Liver (tissue), 9 donors: ENCODE data around the gene HBG1. TPM values are rescaled to one million over a fixed set of nuclear protein-coding genes. Genes with fewer than 3 reads are reported as not detected.
"Not testable (repeated sequence)": the region's sequence is repeated elsewhere in the genome, so short reads cannot be mapped to it uniquely, and the experiment has no call there.

ENCODE experiments used
- DNase-seq: peaks from one replicate; pipeline ENCODE4 v3.0.0-alpha.2; 2017; ENCODE audit warnings: low spot score
- H3K27ac ChIP-seq, 2 donors: one replicate each; pipeline ENCODE4 v1.7.0; 2013; ENCODE audit warnings: inconsistent platforms in 2 of 2, low read length in 2 of 2, control low read depth in 1 of 2, low read depth in 1 of 2, mild to moderate bottlenecking in 1 of 2
- H3K27me3 ChIP-seq, 4 donors: one replicate each; pipeline versions ENCODE4 v1.6.1 to v1.7.0; 2013; ENCODE audit warnings: low read length in 3 of 4, inconsistent platforms in 1 of 4, mild to moderate bottlenecking in 1 of 4, moderate library complexity in 1 of 4; ENCODE audit not compliant: control insufficient read depth in 4 of 4, insufficient read depth in 4 of 4
- H3K36me3 ChIP-seq, 4 donors: one replicate each; pipeline versions ENCODE4 v1.6.1 to v1.7.0; 2013; ENCODE audit warnings: low read length in 3 of 4, mild to moderate bottlenecking in 3 of 4, low read depth in 1 of 4, moderate library complexity in 1 of 4; ENCODE audit not compliant: control insufficient read depth in 4 of 4, insufficient read depth in 3 of 4
- H3K4me1 ChIP-seq, 4 donors: one replicate each; pipeline versions ENCODE4 v1.6.1 to v1.7.0; 2013; ENCODE audit warnings: low read length in 3 of 4, mild to moderate bottlenecking in 3 of 4, moderate library complexity in 1 of 4; ENCODE audit not compliant: control insufficient read depth in 4 of 4, insufficient read depth in 4 of 4
- H3K4me3 ChIP-seq, 3 donors: one replicate each; pipeline versions ENCODE4 v1.6.1 to v1.7.0; 2013; ENCODE audit warnings: low read length in 3 of 3, control low read depth in 1 of 3, low read depth in 1 of 3, mild to moderate bottlenecking in 1 of 3
- H3K9ac ChIP-seq, 2 donors: one replicate each; pipeline ENCODE4 v1.7.0; 2013; ENCODE audit warnings: low read length in 2 of 2, mild to moderate bottlenecking in 2 of 2, moderate library complexity in 2 of 2, control low read depth in 1 of 2, low read depth in 1 of 2
- H3K9me3 ChIP-seq, 4 donors: one replicate each; pipeline versions ENCODE4 v1.6.1 to v1.7.0; 2013; ENCODE audit warnings: low read length in 3 of 4; ENCODE audit not compliant: control insufficient read depth in 4 of 4
- EGR1 ChIP-seq, 2 donors: IDR thresholded peaks; 2 replicates each; pipeline ENCODE4 v1.6.1; 2016 to 2018; ENCODE audit warnings: antibody characterized with exemption in 2 of 2, low read depth in 2 of 2
- FOXA1 ChIP-seq: IDR thresholded peaks from 2 replicates; pipeline ENCODE4 v1.6.1; 2016; ENCODE audit warnings: antibody characterized with exemption
- FOXA2 ChIP-seq: IDR thresholded peaks from 2 replicates; pipeline ENCODE4 v1.6.1; 2016; ENCODE audit warnings: antibody characterized with exemption
- GABPA ChIP-seq, 2 donors: IDR thresholded peaks in 1 of 2; conservative IDR thresholded peaks in 1 of 2; 2 replicates each; pipeline ENCODE4 v1.6.1; 2016; ENCODE audit warnings: antibody characterized with exemption in 2 of 2, mild to moderate bottlenecking in 1 of 2, moderate library complexity in 1 of 2
- HNF4A ChIP-seq, 2 donors: conservative IDR thresholded peaks; 2 replicates each; pipeline ENCODE4 v1.6.1; 2016; ENCODE audit warnings: antibody characterized with exemption in 2 of 2, mild to moderate bottlenecking in 2 of 2
- HNF4G ChIP-seq: IDR thresholded peaks from 2 replicates; pipeline ENCODE4 v1.6.1; 2016; ENCODE audit warnings: antibody characterized with exemption
- JUND ChIP-seq, 2 donors: IDR thresholded peaks; 2 replicates each; pipeline ENCODE4 v1.6.1; 2016; ENCODE audit warnings: antibody characterized with exemption in 2 of 2
- NR2F2 ChIP-seq: IDR thresholded peaks from 2 replicates; pipeline ENCODE4 v1.6.1; 2016; ENCODE audit warnings: antibody characterized with exemption
- RAD21 ChIP-seq, 2 donors: IDR thresholded peaks; 2 replicates each; pipeline ENCODE4 v1.6.1; 2016; ENCODE audit warnings: antibody characterized with exemption in 2 of 2, mild to moderate bottlenecking in 2 of 2
- RXRA ChIP-seq, 2 donors: IDR thresholded peaks; 2 replicates each; pipeline ENCODE4 v1.6.1; 2017 to 2018; ENCODE audit warnings: antibody characterized with exemption in 2 of 2, mild to moderate bottlenecking in 1 of 2
- SP1 ChIP-seq: IDR thresholded peaks from 2 replicates; pipeline ENCODE4 v1.6.1; 2018; ENCODE audit warnings: antibody characterized with exemption, mild to moderate bottlenecking
- TAF1 ChIP-seq: conservative IDR thresholded peaks from 2 replicates; pipeline ENCODE4 v1.6.1; 2016; ENCODE audit warnings: antibody characterized with exemption, mild to moderate bottlenecking
- YY1 ChIP-seq: IDR thresholded peaks from 2 replicates; pipeline ENCODE4 v1.6.1; 2016; ENCODE audit warnings: antibody characterized with exemption, mild to moderate bottlenecking
- WGBS: extraction: QIAGEN DNeasy Blood & Tissue Kit; methylation state at CpG from one replicate; pipeline ENCODE4 v1.1.7; 2013; 5-methylcytosine and 5-hydroxymethylcytosine counted together
- polyA plus RNA-seq, 2 donors: library from polyadenylated mRNA; stranded (reverse) in 1 of 2; unstranded in 1 of 2; fragments of 200-250 nt in 1 of 2; fragments of >200 nt in 1 of 2; fragmentation: Nextera tagmentation in 1 of 2; extraction: Ambion mirVana in 1 of 2; gene quantifications; one replicate each; pipeline versions ENCODE4 v1.2.1 to v1.2.3, GENCODE V29; 2013 to 2015
- total RNA-seq, 2 donors: library from RNA; depleted of rRNA; stranded (reverse); fragments of >200 nt; gene quantifications; one replicate each; pipeline ENCODE4 v1.2.3, GENCODE V29; 2014
- TF ChIP-seq, protein P1 (sequence below): IDR thresholded peaks from 2 replicates; pipeline ENCODE4 v1.6.1; 2016; ENCODE audit warnings: antibody characterized with exemption
- TF ChIP-seq, protein P2 (sequence below): IDR thresholded peaks from 2 replicates; pipeline ENCODE4 v1.6.1; 2016; ENCODE audit warnings: antibody characterized with exemption, mild to moderate bottlenecking
- TF ChIP-seq, protein P3 (sequence below): IDR thresholded peaks from 2 replicates; pipeline ENCODE4 v1.6.1; 2016; ENCODE audit warnings: antibody characterized with exemption
- TF ChIP-seq, protein P4 (sequence below): IDR thresholded peaks from 2 replicates; pipeline ENCODE4 v1.6.1; 2016; ENCODE audit warnings: antibody characterized with exemption
- TF ChIP-seq, protein P5 (sequence below): fragments of 150-350 bp; IDR thresholded peaks from 2 replicates; pipeline ENCODE4 v1.5.1; 2017; ENCODE audit warnings: improper control_type of control experiment, low read depth, low read length; ENCODE audit not compliant: missing input control
- donor health status: healthy.
- donor health status: healthy.
- donor health status: healthy.
- donor health status: healthy.
- donor health status: healthy.

Gene HBG1
- total RNA-seq (10 to 100 TPM in 1 of 2 donors, not detected in 1; 75.1 TPM), polyA plus RNA-seq (not detected)

- H3K9ac ChIP-seq, H3K9me3 ChIP-seq, H3K27ac ChIP-seq, DNase-seq, H3K4me3 ChIP-seq, H3K36me3 ChIP-seq, H3K4me1 ChIP-seq: not testable (repeated sequence)
- H3K27me3 ChIP-seq = peaks cover 0 to 15% (median 0%) of the 10 kb centered on the region in 4 donors
- WGBS = 53% methylated on average over 3 of the region's 9 CpGs
Measured at GRCh38 chr11:5249807-5250396, at the start of gene HBG1. HBG1 (minus strand) TSS chr11:5249857; CDS start chr11:5249804, 53 bp downstream.

DNA sequence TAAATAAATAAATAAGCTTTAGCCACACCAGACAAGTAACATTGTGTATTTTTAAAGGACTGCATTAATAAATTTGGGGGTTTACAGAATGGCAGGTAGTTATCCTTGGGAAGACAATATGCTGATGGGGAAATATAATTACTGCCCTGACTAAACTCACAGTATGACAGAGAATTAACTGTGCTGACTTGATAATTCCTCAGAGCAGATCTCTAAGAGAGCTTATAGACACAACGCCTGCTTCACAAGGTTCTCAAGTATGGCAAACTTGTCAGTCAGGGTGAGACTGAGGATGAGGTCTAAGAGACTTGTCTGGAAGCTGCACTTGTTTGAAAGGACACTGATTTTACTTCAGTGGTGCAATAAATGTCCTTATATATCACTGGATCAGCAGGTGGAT is 48.8 kb upstream of the HBG1 start:
- Histone ChIP-seq H3K27me3 (no peaks in the 10 kb centered on the region), H3K4me3 (no peak overlapping the region), H3K9me3 (no peaks in the 10 kb centered on the region), H3K27ac (no peak overlapping the region), H3K9ac (no peak overlapping the region), H3K4me1 (no peaks in the 10 kb centered on the region), H3K36me3 (no peaks in the 10 kb centered on the region)
- WGBS = 5% methylated on average over 1 of the region's 1 CpG
- no peak for DNase-seq
- no peak for TF ChIP-seq EGR1 (IDR thresholded peaks at IDR 0.05; ENCODE audit: low read depth in 2 of 2)
- TF ChIP-seq, protein P1, sequence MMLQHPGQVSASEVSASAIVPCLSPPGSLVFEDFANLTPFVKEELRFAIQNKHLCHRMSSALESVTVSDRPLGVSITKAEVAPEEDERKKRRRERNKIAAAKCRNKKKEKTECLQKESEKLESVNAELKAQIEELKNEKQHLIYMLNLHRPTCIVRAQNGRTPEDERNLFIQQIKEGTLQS = no peak
- TF ChIP-seq HNF4A (conservative IDR thresholded peaks at IDR 0.05) = no peak
- no peak for TF ChIP-seq JUND (IDR thresholded peaks at IDR 0.05)
- no peak for TF ChIP-seq FOXA1
- no peak for TF ChIP-seq FOXA2

GRCh38 chr11:5297721-5298323 is 48.2 kb upstream of the HBG1 start:
- TF ChIP-seq HNF4G (no peak), FOXA2 (no peak), SP1 (no peak), NR2F2 (no peak), JUND (IDR thresholded peaks at IDR 0.05) (no peak), YY1 (no peak), RXRA (IDR thresholded peaks at IDR 0.05) (no peak), TAF1 (no peak), FOXA1 (no peak), GABPA (IDR thresholded peaks at IDR 0.05 in 1 of 2, conservative IDR thresholded peaks at IDR 0.05 in 1 of 2) (no peak), EGR1 (IDR thresholded peaks at IDR 0.05; ENCODE audit: low read depth in 2 of 2) (no peak), RAD21 (IDR thresholded peaks at IDR 0.05) (no peak), HNF4A (conservative IDR thresholded peaks at IDR 0.05) (no peak)
- TF ChIP-seq, protein P1 = no peak
- TF ChIP-seq, protein P2, sequence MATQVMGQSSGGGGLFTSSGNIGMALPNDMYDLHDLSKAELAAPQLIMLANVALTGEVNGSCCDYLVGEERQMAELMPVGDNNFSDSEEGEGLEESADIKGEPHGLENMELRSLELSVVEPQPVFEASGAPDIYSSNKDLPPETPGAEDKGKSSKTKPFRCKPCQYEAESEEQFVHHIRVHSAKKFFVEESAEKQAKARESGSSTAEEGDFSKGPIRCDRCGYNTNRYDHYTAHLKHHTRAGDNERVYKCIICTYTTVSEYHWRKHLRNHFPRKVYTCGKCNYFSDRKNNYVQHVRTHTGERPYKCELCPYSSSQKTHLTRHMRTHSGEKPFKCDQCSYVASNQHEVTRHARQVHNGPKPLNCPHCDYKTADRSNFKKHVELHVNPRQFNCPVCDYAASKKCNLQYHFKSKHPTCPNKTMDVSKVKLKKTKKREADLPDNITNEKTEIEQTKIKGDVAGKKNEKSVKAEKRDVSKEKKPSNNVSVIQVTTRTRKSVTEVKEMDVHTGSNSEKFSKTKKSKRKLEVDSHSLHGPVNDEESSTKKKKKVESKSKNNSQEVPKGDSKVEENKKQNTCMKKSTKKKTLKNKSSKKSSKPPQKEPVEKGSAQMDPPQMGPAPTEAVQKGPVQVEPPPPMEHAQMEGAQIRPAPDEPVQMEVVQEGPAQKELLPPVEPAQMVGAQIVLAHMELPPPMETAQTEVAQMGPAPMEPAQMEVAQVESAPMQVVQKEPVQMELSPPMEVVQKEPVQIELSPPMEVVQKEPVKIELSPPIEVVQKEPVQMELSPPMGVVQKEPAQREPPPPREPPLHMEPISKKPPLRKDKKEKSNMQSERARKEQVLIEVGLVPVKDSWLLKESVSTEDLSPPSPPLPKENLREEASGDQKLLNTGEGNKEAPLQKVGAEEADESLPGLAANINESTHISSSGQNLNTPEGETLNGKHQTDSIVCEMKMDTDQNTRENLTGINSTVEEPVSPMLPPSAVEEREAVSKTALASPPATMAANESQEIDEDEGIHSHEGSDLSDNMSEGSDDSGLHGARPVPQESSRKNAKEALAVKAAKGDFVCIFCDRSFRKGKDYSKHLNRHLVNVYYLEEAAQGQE = no peak
- TF ChIP-seq, protein P3, sequence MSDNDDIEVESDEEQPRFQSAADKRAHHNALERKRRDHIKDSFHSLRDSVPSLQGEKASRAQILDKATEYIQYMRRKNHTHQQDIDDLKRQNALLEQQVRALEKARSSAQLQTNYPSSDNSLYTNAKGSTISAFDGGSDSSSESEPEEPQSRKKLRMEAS = no peak
- TF ChIP-seq, protein P4, sequence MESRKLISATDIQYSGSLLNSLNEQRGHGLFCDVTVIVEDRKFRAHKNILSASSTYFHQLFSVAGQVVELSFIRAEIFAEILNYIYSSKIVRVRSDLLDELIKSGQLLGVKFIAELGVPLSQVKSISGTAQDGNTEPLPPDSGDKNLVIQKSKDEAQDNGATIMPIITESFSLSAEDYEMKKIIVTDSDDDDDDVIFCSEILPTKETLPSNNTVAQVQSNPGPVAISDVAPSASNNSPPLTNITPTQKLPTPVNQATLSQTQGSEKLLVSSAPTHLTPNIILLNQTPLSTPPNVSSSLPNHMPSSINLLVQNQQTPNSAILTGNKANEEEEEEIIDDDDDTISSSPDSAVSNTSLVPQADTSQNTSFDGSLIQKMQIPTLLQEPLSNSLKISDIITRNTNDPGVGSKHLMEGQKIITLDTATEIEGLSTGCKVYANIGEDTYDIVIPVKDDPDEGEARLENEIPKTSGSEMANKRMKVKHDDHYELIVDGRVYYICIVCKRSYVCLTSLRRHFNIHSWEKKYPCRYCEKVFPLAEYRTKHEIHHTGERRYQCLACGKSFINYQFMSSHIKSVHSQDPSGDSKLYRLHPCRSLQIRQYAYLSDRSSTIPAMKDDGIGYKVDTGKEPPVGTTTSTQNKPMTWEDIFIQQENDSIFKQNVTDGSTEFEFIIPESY = no peak
- TF ChIP-seq, protein P5, sequence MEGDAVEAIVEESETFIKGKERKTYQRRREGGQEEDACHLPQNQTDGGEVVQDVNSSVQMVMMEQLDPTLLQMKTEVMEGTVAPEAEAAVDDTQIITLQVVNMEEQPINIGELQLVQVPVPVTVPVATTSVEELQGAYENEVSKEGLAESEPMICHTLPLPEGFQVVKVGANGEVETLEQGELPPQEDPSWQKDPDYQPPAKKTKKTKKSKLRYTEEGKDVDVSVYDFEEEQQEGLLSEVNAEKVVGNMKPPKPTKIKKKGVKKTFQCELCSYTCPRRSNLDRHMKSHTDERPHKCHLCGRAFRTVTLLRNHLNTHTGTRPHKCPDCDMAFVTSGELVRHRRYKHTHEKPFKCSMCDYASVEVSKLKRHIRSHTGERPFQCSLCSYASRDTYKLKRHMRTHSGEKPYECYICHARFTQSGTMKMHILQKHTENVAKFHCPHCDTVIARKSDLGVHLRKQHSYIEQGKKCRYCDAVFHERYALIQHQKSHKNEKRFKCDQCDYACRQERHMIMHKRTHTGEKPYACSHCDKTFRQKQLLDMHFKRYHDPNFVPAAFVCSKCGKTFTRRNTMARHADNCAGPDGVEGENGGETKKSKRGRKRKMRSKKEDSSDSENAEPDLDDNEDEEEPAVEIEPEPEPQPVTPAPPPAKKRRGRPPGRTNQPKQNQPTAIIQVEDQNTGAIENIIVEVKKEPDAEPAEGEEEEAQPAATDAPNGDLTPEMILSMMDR = no peak
- no peaks in the 10 kb centered on the region for H3K36me3 ChIP-seq
- H3K4me3 ChIP-seq = no peak overlapping the region
- no peak overlapping the region for H3K27ac ChIP-seq
- H3K27me3 ChIP-seq = no peaks in the 10 kb centered on the region
- DNase-seq = no peak
- H3K4me1 ChIP-seq = no peaks in the 10 kb centered on the region
- H3K9ac ChIP-seq = no peak overlapping the region
- H3K9me3 ChIP-seq = no peaks in the 10 kb centered on the region
- WGBS = 64% methylated on average over 4 of the region's 4 CpGs
